NCI-H1417 treated with DMSO at 0.1 percent for 48 hours (cell line): Measurements from ENCODE around the gene TFDP1.
"Not testable (repeated sequence)": the region's sequence is repeated elsewhere in the genome, so short reads cannot be mapped to it uniquely, and the experiment has no call there.

Experiments used
- DNase-seq: peaks from one replicate; lab custom pipeline; 2025; lab: John Stamatoyannopoulos, UW

TFDP1 gene

GRCh38 chr13:113567681-113568080 lies 16.9 kb upstream of the TFDP1 start:
- DNase-seq = no peak

DNA sequence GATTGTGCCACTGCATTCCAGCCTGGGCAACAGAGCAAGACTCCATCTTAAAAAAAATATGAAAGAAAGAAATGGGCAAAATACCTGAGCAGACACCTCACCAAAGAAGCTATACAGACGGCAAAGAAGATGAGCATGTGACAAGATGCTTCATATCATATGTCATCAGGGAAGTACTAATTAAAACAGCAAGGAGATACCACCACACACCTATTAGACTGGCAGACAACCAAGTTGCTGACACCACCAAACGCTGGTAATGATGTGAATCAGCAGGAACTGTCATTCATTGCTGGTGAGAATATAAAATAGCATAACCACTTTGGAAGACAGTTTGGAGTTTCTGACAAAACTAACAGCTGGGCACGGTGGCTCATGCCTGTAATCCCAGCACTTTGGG lies 11.5 kb upstream of the TFDP1 start:
- no peak for DNase-seq

- DNase-seq = no peak
Measured at GRCh38 chr13:113576597-113576996, 8.0 kb upstream of the TFDP1 start.

DNA sequence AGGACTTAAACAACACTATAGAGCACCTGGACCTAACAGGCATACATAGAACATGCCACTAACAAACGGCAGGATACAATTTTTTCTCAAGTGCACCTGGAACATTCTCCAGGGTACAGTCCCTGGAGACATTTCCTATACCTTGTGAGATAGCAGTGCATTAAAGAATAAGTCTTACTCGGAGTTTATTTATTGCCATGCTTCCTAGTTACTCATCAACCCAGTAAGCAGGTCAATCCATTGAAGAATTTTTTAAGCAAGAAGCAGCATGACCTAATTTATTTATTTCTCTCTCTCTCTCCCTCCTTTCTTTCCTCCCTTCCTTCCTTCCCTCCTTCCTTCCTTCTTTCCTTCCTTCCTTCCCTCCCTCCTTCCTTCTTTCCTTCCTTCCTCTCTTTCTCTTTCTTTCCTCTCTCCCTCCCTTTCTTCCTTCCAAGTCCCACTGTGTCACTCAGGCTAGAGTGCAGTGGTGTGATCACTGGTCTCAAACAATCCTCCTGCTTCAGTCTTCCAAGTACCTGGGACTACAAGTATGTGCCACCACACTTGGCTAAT lies 6.6 kb upstream of the TFDP1 start:
- DNase-seq = no peak

GRCh38 chr13:113579686-113580085 lies 4.9 kb upstream of the TFDP1 start:
- no peak for DNase-seq

GRCh38 chr13:113581871-113582270 lies 2.7 kb upstream of the TFDP1 start:
- no peak for DNase-seq

GRCh38 chr13:113582841-113583631 lies 1.5 kb upstream of the TFDP1 start:
- DNase-seq = no peak

DNA sequence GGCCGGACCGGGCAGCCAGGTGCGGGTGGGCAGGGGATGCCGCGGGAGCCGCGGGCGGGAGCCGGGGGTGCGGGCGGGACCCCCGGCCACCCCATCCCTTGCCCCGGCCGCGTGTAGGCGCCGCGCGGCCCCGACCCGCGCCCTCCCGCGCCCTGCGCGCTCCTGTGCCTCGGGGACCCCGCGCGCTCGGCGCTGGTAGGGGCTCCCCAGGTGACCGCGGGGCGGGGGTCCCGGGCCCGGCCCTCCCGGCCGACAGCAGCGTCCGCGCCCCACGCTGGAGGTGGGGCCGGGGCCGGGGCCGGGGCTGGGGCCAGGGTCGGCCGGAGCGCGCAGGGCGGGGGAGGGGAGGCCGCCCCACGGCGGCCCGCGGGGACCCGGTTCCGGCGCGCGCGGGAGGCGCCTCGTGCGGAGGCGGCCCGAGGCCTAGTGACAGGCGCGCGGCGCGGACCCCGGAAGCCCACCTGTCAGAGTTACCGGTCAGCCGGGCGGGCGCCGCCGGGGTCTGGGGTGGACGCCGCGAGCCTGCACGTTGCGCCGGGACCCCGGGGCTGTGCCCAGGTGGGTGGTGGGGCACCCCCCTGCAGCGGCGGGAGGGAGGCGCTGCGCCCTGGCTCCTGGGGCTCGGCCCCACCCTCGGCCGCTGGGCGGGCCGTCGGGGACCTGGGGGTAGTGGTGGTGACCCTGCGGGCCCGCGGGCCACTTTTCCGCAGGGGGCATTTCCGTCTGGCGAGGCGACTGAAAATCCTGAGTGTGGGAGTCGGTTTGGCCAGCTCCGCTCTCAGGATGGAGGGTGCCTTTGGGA lies 518 bp downstream of the TFDP1 start:
- DNase-seq = no peak

DNA sequence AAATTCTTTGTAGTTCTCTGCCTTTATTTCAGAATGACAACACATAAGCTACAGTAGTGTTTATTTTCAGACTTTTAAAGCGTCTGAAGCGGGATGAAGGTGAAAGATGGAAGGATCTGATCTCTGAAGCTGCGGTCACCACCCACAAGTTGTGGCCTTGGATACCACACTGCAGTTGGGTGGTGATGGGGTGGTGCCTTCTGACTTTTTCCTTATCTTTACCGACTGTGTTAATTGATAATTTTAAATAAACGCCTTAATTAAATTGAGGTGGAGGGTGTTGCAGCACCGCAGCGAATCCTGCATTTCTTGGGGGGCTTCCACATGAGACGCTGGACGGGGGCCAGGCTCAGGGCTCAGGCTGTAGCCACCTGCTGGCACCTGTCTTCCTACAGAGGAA lies 1.3 kb downstream of the TFDP1 start:
- no peak for DNase-seq

DNA sequence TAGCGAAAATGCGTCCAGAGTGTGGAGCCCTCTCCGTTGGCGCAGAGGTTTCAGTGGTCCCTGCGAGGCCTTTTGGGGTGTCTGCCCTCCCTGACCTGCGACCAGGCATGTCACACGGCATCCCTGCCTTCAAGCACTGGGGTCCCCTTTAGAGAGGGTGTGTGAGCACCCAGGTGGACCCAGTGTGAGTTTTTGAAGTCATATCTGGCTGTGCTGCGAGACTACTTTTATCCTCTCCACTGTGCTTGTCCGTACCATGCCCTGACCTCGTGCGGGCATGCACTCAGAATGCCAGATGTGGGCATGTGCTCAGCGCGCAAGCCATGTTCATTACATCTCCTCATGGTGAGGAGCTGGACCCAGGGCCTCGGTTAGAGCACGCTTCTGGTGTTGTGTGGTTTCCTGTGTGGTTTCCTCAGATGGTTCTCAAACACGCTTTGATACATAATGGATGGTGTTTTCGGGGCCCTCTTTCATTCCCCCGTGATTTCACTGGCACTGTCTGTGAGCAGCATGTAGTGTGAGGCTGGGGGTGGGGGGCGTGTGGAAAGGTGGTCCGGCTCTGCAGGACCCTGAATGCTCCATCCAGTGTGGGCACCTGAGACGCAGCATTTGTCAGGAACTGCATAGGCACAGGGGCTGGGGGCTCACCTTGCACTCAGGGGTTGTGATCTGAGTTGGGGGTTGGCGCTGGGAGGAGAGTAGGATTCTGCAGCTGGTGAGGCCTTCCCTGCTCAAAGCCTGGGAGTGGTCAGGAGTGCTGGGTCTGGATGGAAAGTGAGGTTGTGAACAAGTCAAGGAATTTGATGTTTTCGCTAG lies 2.3 kb downstream of the TFDP1 start:
- no peak for DNase-seq

- no peak for DNase-seq
Measured at GRCh38 chr13:113588394-113589111, 4.0 kb downstream of the TFDP1 start.

GRCh38 chr13:113589251-113589960 lies 4.9 kb downstream of the TFDP1 start:
- no peak for DNase-seq

- no peak for DNase-seq
Measured at GRCh38 chr13:113589961-113590339, 5.4 kb downstream of the TFDP1 start.

- DNase-seq = no peak
Measured at GRCh38 chr13:113591750-113592149, 7.2 kb downstream of the TFDP1 start.

- DNase-seq = no peak
Measured at GRCh38 chr13:113592571-113592970, 8.0 kb downstream of the TFDP1 start.

GRCh38 chr13:113594066-113594821 lies 9.7 kb downstream of the TFDP1 start:
- DNase-seq = not testable (repeated sequence)

DNA sequence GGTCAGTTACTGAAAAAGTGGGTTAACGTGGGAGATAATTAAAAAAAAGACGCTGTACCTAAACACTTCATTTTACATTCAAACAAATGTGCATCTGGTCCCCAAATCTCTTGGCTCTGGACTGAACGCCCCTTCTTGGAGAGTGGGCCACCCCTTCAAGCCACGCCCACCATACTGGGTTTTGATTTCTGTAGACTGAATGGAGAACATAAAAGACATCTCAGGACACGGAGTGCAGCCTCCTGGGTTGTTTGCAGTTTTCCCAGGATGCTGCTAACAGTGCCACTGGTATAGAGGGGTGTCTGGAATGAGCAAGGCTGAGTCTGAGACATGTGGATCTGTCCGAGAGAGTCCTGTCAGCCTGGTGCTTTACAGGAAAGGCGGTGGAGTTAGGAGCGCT lies 10.6 kb downstream of the TFDP1 start:
- DNase-seq = no peak

DNA sequence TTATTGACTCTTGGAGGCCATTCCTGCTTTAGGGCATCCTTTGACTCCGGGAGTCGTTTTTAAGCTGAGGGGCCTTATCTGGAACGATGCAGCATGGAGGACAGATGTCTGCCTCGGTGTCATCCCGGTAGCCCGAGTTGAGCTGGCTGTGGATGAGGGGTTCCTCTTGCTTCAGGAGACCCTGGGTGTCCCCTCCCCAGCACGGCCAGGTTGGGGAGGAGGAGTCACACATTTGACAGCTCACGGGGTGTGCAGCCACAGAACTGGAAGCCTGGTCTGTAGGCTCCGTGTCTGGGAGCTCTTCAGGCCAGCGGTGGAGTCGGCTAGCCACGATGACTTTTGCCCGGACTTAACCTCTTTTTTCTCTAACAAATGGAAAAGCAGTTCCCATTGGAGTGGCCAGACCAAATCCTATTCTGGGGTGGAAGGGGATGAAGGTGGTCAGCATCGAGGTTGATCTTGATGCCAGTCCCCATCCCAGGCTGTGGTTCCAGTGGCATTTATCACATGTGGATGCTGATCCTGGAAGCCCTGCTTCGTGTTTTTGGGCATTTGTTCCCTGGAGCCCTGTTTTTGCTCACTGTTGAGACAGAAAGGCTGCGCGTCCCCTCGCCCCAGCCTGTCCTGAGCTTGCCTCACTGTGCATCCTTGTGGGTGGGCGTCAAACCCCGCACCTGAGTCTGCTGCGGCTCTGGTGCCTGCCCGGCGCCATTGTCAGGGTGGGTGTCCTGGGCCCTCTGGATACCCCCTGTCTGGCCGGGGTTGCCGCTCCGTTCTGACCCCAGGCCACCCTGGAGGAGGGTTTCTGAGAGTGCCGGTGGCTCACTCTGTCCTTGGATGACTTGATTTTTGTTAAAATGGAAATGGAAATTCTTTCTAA lies 12.0 kb downstream of the TFDP1 start:
- DNase-seq = no peak

GRCh38 chr13:113597391-113598080 lies 13.0 kb downstream of the TFDP1 start:
- DNase-seq = no peak
